Astrocyte (in vitro differentiated cells and primary cell): Measurements from ENCODE around the gene CFH. TPM values are rescaled to one million over a fixed set of nuclear protein-coding genes. Genes with fewer than 3 reads are reported as not detected.

ENCODE experiments used
- DNase-seq: peaks from one replicate; pipeline ENCODE4 v3.0.0-alpha.2; 2010; ENCODE audit warnings: low read depth
- FAIRE-seq: peaks from 2 replicates; lab custom pipeline; 2011; peaks lifted over from hg19 to GRCh38; lab: Jason Lieb, UNC
- H2AFZ ChIP-seq: 2 replicates; pipeline ENCODE4 v1.6.0; 2012; ENCODE audit warnings: low read depth, low read length, inconsistent platforms
- H3K27ac ChIP-seq: 2 replicates; pipeline ENCODE4 v1.5.1; 2011; ENCODE audit warnings: low read depth, low read length, inconsistent platforms
- H3K27me3 ChIP-seq: 2 replicates; pipeline ENCODE4 v1.6.0; 2011; ENCODE audit warnings: low read length, inconsistent platforms; ENCODE audit not compliant: insufficient read depth
- H3K36me3 ChIP-seq: 2 replicates; pipeline ENCODE4 v1.5.1; 2011; ENCODE audit warnings: low read length, inconsistent platforms; ENCODE audit not compliant: insufficient read depth
- H3K4me1 ChIP-seq: 2 replicates; pipeline ENCODE4 v1.5.1; 2011; ENCODE audit warnings: low read length, inconsistent platforms; ENCODE audit not compliant: insufficient read depth
- H3K4me2 ChIP-seq: 2 replicates; pipeline ENCODE4 v1.6.0; 2012; ENCODE audit warnings: low read length, inconsistent platforms
- H3K4me3 ChIP-seq: 2 replicates; pipeline ENCODE4 v1.5.1; 2011; ENCODE audit warnings: low read depth, mild to moderate bottlenecking, low read length, inconsistent platforms; ENCODE audit not compliant: insufficient read depth
- H3K79me2 ChIP-seq: 2 replicates; pipeline ENCODE4 v1.6.0; 2012; ENCODE audit warnings: mild to moderate bottlenecking, low read length, inconsistent platforms; ENCODE audit not compliant: insufficient read depth
- H3K9ac ChIP-seq: 2 replicates; pipeline ENCODE4 v1.6.0; 2012; ENCODE audit warnings: mild to moderate bottlenecking, low read length, inconsistent platforms
- H3K9me3 ChIP-seq: 2 replicates; pipeline ENCODE4 v1.5.1; 2012; ENCODE audit warnings: low read depth, mild to moderate bottlenecking, low read length, inconsistent platforms; ENCODE audit not compliant: insufficient read depth
- H4K20me1 ChIP-seq: 2 replicates; pipeline ENCODE4 v1.6.0; 2012; ENCODE audit warnings: low read length, inconsistent platforms; ENCODE audit not compliant: insufficient read depth
- H3K27ac Mint-ChIP-seq: one replicate; pipeline ENCODE4 v1.8.0; 2021; ENCODE audit warnings: mild to moderate bottlenecking, mixed read lengths; ENCODE audit not compliant: unreplicated experiment
- H3K27me3 Mint-ChIP-seq: one replicate; pipeline ENCODE4 v1.8.0; 2021; ENCODE audit warnings: low read depth, mixed read lengths; ENCODE audit not compliant: unreplicated experiment
- H3K36me3 Mint-ChIP-seq: one replicate; pipeline ENCODE4 v1.8.0; 2021; ENCODE audit warnings: low read depth, mixed read lengths; ENCODE audit not compliant: unreplicated experiment
- H3K4me1 Mint-ChIP-seq: one replicate; pipeline ENCODE4 v1.8.0; 2021; ENCODE audit warnings: low read depth, mixed read lengths; ENCODE audit not compliant: unreplicated experiment
- H3K4me3 Mint-ChIP-seq: one replicate; pipeline ENCODE4 v1.8.0; 2021; ENCODE audit warnings: mild to moderate bottlenecking, moderate library complexity, mixed read lengths; ENCODE audit not compliant: unreplicated experiment
- H3K9me3 Mint-ChIP-seq: one replicate; pipeline ENCODE4 v1.8.0; 2021; ENCODE audit warnings: mild to moderate bottlenecking, mixed read lengths; ENCODE audit not compliant: unreplicated experiment
- EZH2 ChIP-seq: IDR thresholded peaks from 2 replicates; pipeline ENCODE4 v1.6.1; 2012; ENCODE audit warnings: mild to moderate bottlenecking, low read length, inconsistent platforms; ENCODE audit not compliant: insufficient read depth
- total RNA-seq: library from RNA; stranded (reverse); gene quantifications from 2 replicates; pipeline ENCODE4 v1.2.1, GENCODE V29; 2021
- TF ChIP-seq, protein P1 (sequence below): IDR thresholded peaks from 2 replicates; pipeline ENCODE4 v1.5.1; 2011; ENCODE audit warnings: low read depth, mild to moderate bottlenecking, inconsistent platforms, low read length, moderate library complexity; ENCODE audit not compliant: insufficient read depth

CFH gene
- total RNA-seq, 1 donor from 2014 or later, result 15.8 TPM

DNA sequence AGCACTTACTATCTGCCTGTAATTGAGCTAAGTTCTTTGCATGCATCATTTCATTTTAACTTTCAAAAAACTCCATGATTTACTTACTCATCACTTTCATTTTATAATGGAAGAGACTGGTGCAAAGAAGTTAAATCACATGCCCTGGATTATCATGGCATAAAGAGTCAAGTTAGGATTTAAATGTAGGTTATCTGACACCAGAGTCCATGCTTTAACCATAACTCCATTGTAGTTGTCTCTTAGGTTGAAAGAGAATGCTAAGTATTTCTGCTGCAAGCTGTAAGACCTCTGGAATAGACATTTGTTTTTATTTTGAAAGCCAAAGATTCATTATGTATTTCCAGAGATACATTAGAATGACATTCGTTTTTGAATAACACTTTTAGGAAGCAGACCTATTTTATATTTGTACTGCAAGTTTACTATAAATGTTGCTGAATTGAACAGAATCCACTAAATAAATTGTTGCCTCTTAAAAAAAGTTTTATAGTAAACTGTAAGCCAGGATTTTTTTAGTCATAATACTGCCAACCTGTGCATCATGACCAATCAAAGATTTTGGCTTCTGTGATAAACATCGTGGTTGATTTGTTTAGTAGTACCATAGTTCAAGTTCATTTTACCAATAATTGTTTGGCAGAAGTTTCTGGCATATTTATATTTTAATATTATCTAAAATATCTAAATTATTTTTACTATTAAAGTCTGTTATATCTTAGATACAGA lies 26.1 kb downstream of the CFH start:
- no peak overlapping the region for H3K4me3 ChIP-seq
- H3K79me2 ChIP-seq, result no peaks in the 10 kb centered on the region
- H4K20me1 ChIP-seq, result no peaks in the 10 kb centered on the region
- no peak overlapping the region for H3K9ac ChIP-seq
- H3K36me3 ChIP-seq, result no peaks in the 10 kb centered on the region
- no peaks in the 10 kb centered on the region for H3K27me3 ChIP-seq
- H2AFZ ChIP-seq, result no peak overlapping the region
- Mint-ChIP-seq H3K4me3 (no peak overlapping the region), H3K27ac (peak overlapping the region; percentile 44), H3K36me3 (no peaks in the 10 kb centered on the region), H3K9me3 (no peaks in the 10 kb centered on the region), H3K4me1 (peaks cover 11% of the 10 kb centered on the region), H3K27me3 (no peaks in the 10 kb centered on the region)
- H3K4me2 ChIP-seq, result peak overlapping the region; percentile 7
- H3K9me3 ChIP-seq, result no peaks in the 10 kb centered on the region
- TF ChIP-seq, protein P1, sequence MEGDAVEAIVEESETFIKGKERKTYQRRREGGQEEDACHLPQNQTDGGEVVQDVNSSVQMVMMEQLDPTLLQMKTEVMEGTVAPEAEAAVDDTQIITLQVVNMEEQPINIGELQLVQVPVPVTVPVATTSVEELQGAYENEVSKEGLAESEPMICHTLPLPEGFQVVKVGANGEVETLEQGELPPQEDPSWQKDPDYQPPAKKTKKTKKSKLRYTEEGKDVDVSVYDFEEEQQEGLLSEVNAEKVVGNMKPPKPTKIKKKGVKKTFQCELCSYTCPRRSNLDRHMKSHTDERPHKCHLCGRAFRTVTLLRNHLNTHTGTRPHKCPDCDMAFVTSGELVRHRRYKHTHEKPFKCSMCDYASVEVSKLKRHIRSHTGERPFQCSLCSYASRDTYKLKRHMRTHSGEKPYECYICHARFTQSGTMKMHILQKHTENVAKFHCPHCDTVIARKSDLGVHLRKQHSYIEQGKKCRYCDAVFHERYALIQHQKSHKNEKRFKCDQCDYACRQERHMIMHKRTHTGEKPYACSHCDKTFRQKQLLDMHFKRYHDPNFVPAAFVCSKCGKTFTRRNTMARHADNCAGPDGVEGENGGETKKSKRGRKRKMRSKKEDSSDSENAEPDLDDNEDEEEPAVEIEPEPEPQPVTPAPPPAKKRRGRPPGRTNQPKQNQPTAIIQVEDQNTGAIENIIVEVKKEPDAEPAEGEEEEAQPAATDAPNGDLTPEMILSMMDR, result no peak
- no peak for TF ChIP-seq EZH2
- DNase-seq (peak; percentile 44), FAIRE-seq (no peak)
- H3K4me1 ChIP-seq, result peaks cover 14% of the 10 kb centered on the region
- no peak overlapping the region for H3K27ac ChIP-seq

DNA sequence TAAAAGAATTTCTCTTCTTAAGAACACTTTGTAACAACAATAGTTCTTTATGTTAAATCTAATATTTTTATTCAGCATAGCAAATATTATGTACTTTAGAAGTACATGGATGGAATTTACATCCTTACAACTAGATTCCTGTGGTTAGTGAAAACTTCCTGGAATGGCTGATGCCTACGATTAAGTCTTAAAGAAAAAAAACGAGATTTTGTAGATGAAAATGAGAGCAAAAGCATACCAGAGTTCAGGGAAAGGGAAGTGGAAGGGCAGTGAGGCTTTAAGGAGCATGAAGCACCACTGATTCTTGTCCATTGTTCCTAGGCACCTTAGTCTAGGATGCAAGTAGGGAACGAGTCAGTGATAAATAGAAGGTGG lies 26.7 kb downstream of the CFH start:
- H3K4me1 ChIP-seq, result peaks cover 14% of the 10 kb centered on the region
- Mint-ChIP-seq H3K4me1 (peaks cover 11% of the 10 kb centered on the region), H3K36me3 (no peaks in the 10 kb centered on the region), H3K27ac (peak overlapping the region; percentile 43), H3K4me3 (no peak overlapping the region), H3K9me3 (no peaks in the 10 kb centered on the region), H3K27me3 (no peaks in the 10 kb centered on the region)
- FAIRE-seq (peak; percentile 94), DNase-seq (peak; percentile 84)
- no peaks in the 10 kb centered on the region for H3K79me2 ChIP-seq
- H3K36me3 ChIP-seq, result no peaks in the 10 kb centered on the region
- no peaks in the 10 kb centered on the region for H3K9me3 ChIP-seq
- peak overlapping the region; percentile 3 for H3K27ac ChIP-seq
- H3K4me2 ChIP-seq, result peak overlapping the region; percentile 61
- no peaks in the 10 kb centered on the region for H4K20me1 ChIP-seq
- H3K4me3 ChIP-seq, result no peak overlapping the region
- H2AFZ ChIP-seq, result peak overlapping the region; percentile 31
- TF ChIP-seq, protein P1, result no peak
- TF ChIP-seq EZH2, result no peak
- H3K27me3 ChIP-seq, result no peaks in the 10 kb centered on the region
- no peak overlapping the region for H3K9ac ChIP-seq

GRCh38 chr1:196680107-196680506 lies 28.3 kb downstream of the CFH start:
- no peak overlapping the region for H3K27ac Mint-ChIP-seq
- H3K4me3 ChIP-seq, result no peak overlapping the region

More at GRCh38 chr1:196680107-196680506, 28.3 kb downstream of the CFH start:
- H3K9me3 Mint-ChIP-seq, result no peaks in the 10 kb centered on the region
- Histone ChIP-seq H3K9me3 (no peaks in the 10 kb centered on the region), H3K36me3 (no peaks in the 10 kb centered on the region), H2AFZ (no peak overlapping the region), H3K79me2 (no peaks in the 10 kb centered on the region), H3K4me1 (peaks cover 14% of the 10 kb centered on the region), H3K27me3 (no peaks in the 10 kb centered on the region), H3K27ac (no peak overlapping the region), H3K9ac (no peak overlapping the region), H3K4me2 (no peak overlapping the region), H4K20me1 (no peaks in the 10 kb centered on the region)
- H3K4me3 Mint-ChIP-seq, result no peak overlapping the region
- no peak for FAIRE-seq
- DNase-seq, result peak; percentile 32
- peaks cover 11% of the 10 kb centered on the region for H3K4me1 Mint-ChIP-seq
- no peak for TF ChIP-seq EZH2
- TF ChIP-seq, protein P1, result no peak
- H3K36me3 Mint-ChIP-seq, result no peaks in the 10 kb centered on the region
- no peaks in the 10 kb centered on the region for H3K27me3 Mint-ChIP-seq
